Naive thymus-derived CD4-positive, alpha-beta T cell (primary cell): ENCODE results near the gene PI4KA. TPM values are rescaled to one million over a fixed set of nuclear protein-coding genes. Genes with fewer than 3 reads are reported as not detected.
"Not testable (repeated sequence)": the region's sequence is repeated elsewhere in the genome, so short reads cannot be mapped to it uniquely, and the experiment has no call there.

Source experiments
- ATAC-seq: fragments of 150-1000 bp; cut with Tn5 transposase; 2 replicates; pipeline ENCODE4 v1.10.0; 2021; ENCODE audit warnings: mild to moderate bottlenecking, moderate library complexity
- CTCF ChIA-PET: fragments of 350-600 bp; sonication (Branson Sonifier 250); formaldehyde crosslinking; loops from one replicate; lab custom pipeline; 2021; ENCODE audit warnings: antibody characterized with exemption; lab: Charles Lee
- POLR2A ChIA-PET: fragments of 350-600 bp; sonication (Branson Sonifier 250); formaldehyde crosslinking; loops from one replicate; lab custom pipeline; 2021; ENCODE audit warnings: antibody characterized with exemption, inconsistent platforms; lab: Charles Lee
- DNase-seq, 9 donors: peaks; one replicate each; pipeline versions ENCODE4 v3.0.0 to v3.0.0-alpha.2; 2020 to 2022; ENCODE audit warnings: mixed read lengths in 1 of 9
- H3K27ac ChIP-seq: one replicate; pipeline ENCODE4 v1.7.0; 2013; ENCODE audit warnings: mild to moderate bottlenecking, low read depth, low read length, moderate library complexity
- H3K27me3 ChIP-seq, 2 donors: one replicate each; pipeline ENCODE4 v1.7.0; 2013; ENCODE audit warnings: low read length in 2 of 2, mild to moderate bottlenecking in 2 of 2, moderate library complexity in 2 of 2; ENCODE audit not compliant: control insufficient read depth in 2 of 2, insufficient read depth in 2 of 2
- H3K36me3 ChIP-seq, 3 experiments: 1 replicate in 2 of 3; 2 replicates in 1 of 3; pipeline ENCODE4 v1.7.0; 2013; ENCODE audit warnings: low read length in 3 of 3, mild to moderate bottlenecking in 3 of 3, moderate library complexity in 1 of 3; ENCODE audit not compliant: insufficient read depth in 3 of 3, control insufficient read depth in 2 of 3
- H3K4me1 ChIP-seq, 2 donors: one replicate each; pipeline ENCODE4 v1.7.0; 2013; ENCODE audit warnings: low read length in 2 of 2, mild to moderate bottlenecking in 2 of 2, moderate library complexity in 1 of 2; ENCODE audit not compliant: control insufficient read depth in 2 of 2, insufficient read depth in 2 of 2
- H3K4me3 ChIP-seq: 2 replicates; pipeline ENCODE4 v1.7.0; 2013; ENCODE audit warnings: mild to moderate bottlenecking, low read length
- H3K9me3 ChIP-seq, 3 experiments: 1 replicate in 2 of 3; 2 replicates in 1 of 3; pipeline ENCODE4 v1.7.0; 2013; ENCODE audit warnings: low read length in 3 of 3; ENCODE audit not compliant: control insufficient read depth in 2 of 3
- H3K27ac Mint-ChIP-seq, 9 donors: one replicate each; pipeline ENCODE4 v1.8.0; 2020 to 2022; ENCODE audit warnings: mixed read lengths in 9 of 9, mild to moderate bottlenecking in 8 of 9, moderate library complexity in 5 of 9, inconsistent platforms in 2 of 9
- H3K27me3 Mint-ChIP-seq, 5 donors: one replicate each; pipeline ENCODE4 v1.8.0; 2021 to 2022; ENCODE audit warnings: mixed read lengths in 5 of 5, mild to moderate bottlenecking in 1 of 5
- H3K36me3 Mint-ChIP-seq, 5 donors: one replicate each; pipeline ENCODE4 v1.8.0; 2020 to 2022; ENCODE audit warnings: mixed read lengths in 5 of 5, mild to moderate bottlenecking in 3 of 5, inconsistent platforms in 1 of 5
- H3K4me1 Mint-ChIP-seq, 7 donors: one replicate each; pipeline ENCODE4 v1.8.0; 2020 to 2022; ENCODE audit warnings: mixed read lengths in 7 of 7, mild to moderate bottlenecking in 3 of 7, inconsistent platforms in 1 of 7
- H3K4me3 Mint-ChIP-seq, 10 donors: one replicate each; pipeline ENCODE4 v1.8.0; 2020 to 2022; ENCODE audit warnings: mild to moderate bottlenecking in 10 of 10, mixed read lengths in 10 of 10, moderate library complexity in 6 of 10, inconsistent platforms in 2 of 10
- H3K9me3 Mint-ChIP-seq, 11 donors: one replicate each; pipeline ENCODE4 v1.8.0; 2020 to 2022; ENCODE audit warnings: mixed read lengths in 11 of 11, mild to moderate bottlenecking in 4 of 11, inconsistent platforms in 1 of 11, moderate library complexity in 1 of 11
- intact Hi-C, 2 donors: fragments of 100-400 bp; cut with micrococcal nuclease; formaldehyde crosslinking; loops; one replicate each; pipeline ENCODE4 v1.15.1; 2023
- polyA plus RNA-seq, 2 donors: library from polyadenylated mRNA; unstranded; fragments of 300-500 nt; fragmentation: Illumina TruSeq; gene quantifications; one replicate each; pipeline ENCODE4 v1.2.3, GENCODE V29; 2021
- total RNA-seq, 6 experiments: library from RNA in 5 of 6; stranded (reverse) in 5 of 6; gene quantifications; 1 replicate in 5 of 6; 2 replicates in 1 of 6; pipeline ENCODE4 v1.2.3 and lab custom pipeline; 2021 to 2026

PI4KA gene
- total and polyA plus RNA-seq, 7 experiments from 2014 or later: 40.1 to 181 (median 156) TPM

DNA sequence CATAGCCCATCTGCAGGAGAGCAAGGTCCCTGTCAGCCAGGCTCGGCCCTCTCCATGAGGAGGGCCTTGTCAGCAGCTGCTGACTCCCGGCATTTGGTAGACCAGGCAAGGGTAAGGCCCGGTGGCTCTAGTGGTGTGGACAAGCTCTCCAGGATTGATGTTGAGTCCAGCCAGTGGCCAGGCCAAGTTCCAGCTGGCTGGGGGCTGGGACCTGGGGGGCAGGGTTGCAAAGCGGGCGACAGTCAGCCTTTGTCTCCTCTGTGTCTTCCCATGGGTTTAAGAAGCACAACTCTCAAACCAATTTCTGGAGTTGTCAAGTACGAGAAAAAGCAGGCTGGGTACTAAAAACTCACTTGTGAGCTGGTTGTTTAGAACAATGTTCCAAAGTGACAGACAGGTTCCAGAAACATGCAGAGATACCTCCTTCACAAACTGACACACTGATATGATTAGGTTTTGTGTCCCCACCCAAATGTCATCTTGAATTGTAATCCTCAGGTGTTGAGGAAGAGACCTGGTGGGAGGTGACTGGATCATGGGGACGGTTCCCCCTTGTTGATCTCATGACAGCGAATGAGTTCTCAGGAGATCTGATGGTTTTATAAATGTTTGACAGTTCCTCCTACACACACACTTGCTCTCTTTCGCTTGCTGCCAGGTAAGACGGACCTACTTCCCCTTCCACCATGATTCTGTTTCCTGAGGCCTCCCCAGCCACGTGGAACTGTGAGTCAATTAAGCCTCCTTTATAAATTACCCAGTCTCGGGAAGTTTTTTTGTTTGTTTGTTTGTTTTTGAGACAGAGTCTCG lies 137.0 kb downstream of the PI4KA start:
- H3K4me3 ChIP-seq: no peak overlapping the region
- ATAC-seq: no peak
- peaks cover 0 to 41% (median 5%) of the 10 kb centered on the region in 3 experiments for H3K36me3 ChIP-seq
- H3K4me1 Mint-ChIP-seq: no peaks in the 10 kb centered on the region
- H3K9me3 ChIP-seq: no peaks in the 10 kb centered on the region
- H3K36me3 Mint-ChIP-seq: peaks cover 0 to 25% (median 7%) of the 10 kb centered on the region in 5 donors
- no peak for DNase-seq
- no peaks in the 10 kb centered on the region for H3K4me1 ChIP-seq
- POLR2A ChIA-PET: interaction anchor here (0.7 kb wide), 1 partner anchor 17 kb away, joined by 5 read pairs; no protein-coding TSS in a partner anchor
- H3K9me3 Mint-ChIP-seq: peaks cover 0 to 2% (median 0%) of the 10 kb centered on the region in 11 donors
- no peak overlapping the region for H3K27ac ChIP-seq
- CTCF ChIA-PET: interaction anchor here (0.7 kb wide), 1 partner anchor 426 kb away, joined by 3 read pairs; no protein-coding TSS in a partner anchor
- peak overlapping the region in 3 of 9 donors; percentile 17 to 80 (median 62) for H3K27ac Mint-ChIP-seq
- intact Hi-C loops: no loop called here
- H3K4me3 Mint-ChIP-seq: no peak overlapping the region
- no peaks in the 10 kb centered on the region for H3K27me3 Mint-ChIP-seq
- H3K27me3 ChIP-seq: no peaks in the 10 kb centered on the region

DNA sequence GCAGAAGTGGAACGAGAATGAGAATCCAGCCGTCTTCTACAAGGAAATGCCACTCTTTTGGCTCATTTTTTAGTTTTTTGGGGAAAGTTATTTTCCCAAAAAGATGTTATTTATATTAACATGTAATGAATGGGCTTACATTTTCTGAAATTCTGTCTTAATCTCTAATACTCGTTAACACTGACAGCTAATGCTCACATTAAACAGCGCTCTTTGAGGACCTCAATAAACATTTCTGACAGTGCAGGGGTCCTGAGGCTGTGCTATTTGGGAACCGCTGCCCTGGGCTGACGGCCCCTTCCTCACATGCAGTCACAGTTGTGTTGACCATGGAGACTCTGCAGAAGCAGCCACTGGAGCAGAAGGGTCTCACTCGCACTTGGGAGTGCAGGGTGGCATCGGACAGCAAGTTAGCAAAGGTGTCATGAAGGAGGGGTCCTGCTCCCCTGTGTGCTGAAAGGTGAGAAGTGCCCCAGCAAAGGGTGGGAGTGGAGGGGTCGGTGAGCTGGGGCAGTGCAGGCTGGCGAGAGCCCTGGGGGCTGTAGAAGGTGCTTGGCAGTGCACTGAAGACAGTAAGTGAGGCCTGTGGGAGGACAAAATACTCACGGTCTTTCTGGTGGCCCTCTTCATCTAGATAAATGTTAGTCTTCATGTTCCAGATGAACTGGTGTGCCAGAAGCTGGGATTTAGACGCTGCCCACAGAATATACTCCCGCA lies 137.8 kb downstream of the PI4KA start:
- H3K9me3 Mint-ChIP-seq: no peaks in the 10 kb centered on the region
- intact Hi-C loops: no loop called here
- Histone ChIP-seq H3K4me1 (no peaks in the 10 kb centered on the region), H3K27ac (no peak overlapping the region), H3K9me3 (no peaks in the 10 kb centered on the region), H3K36me3 (peaks cover 0 to 33% (median 5%) of the 10 kb centered on the region in 3 experiments), H3K27me3 (no peaks in the 10 kb centered on the region), H3K4me3 (no peak overlapping the region)
- CTCF ChIA-PET: interaction anchor here (0.7 kb wide), 1 partner anchor 425 kb away, joined by 3 read pairs; no protein-coding TSS in a partner anchor
- no peak for DNase-seq
- no peaks in the 10 kb centered on the region for H3K27me3 Mint-ChIP-seq
- POLR2A ChIA-PET: interaction anchor here (0.6 to 0.7 kb wide), 2 partner anchors 18 to 196 kb away, joined by 3 to 5 read pairs; partner anchors contain the start of gene CRKL
- ATAC-seq: no peak
- H3K4me1 Mint-ChIP-seq: no peaks in the 10 kb centered on the region
- H3K36me3 Mint-ChIP-seq: peaks cover 0 to 19% (median 4%) of the 10 kb centered on the region in 5 donors
- no peak overlapping the region for H3K27ac Mint-ChIP-seq
- H3K4me3 Mint-ChIP-seq: no peak overlapping the region

DNA sequence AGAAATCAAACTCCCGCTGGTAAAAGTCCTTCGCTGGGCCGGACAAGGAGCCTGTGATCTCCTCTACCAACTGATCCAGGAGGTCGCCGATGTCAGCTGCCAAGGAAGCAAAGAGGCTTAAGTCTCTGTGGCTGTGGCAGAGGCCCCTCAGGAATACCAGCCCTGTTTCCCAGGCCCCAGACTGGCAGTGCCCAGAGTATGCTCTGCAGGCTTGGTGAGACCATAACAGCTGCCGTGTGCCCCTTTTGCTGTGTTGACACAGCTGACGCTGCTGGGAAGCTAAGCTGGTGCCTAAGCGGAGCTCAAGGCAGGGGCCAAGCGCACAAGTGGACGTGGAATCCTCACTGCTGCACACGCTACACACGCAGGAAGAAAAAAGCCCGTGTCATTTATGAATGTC lies 139.9 kb downstream of the PI4KA start:
- H3K4me1 Mint-ChIP-seq, intact Hi-C loops, H3K27me3 ChIP-seq, DNase-seq, CTCF ChIA-PET, ATAC-seq, POLR2A ChIA-PET, H3K27me3 Mint-ChIP-seq, H3K9me3 ChIP-seq, H3K27ac ChIP-seq, H3K4me3 ChIP-seq, H3K9me3 Mint-ChIP-seq, H3K4me3 Mint-ChIP-seq, H3K27ac Mint-ChIP-seq, H3K4me1 ChIP-seq: not testable (repeated sequence)
- H3K36me3 Mint-ChIP-seq: peaks cover 0 to 10% (median 0%) of the 10 kb centered on the region in 5 donors
- peaks cover 0 to 24% (median 0%) of the 10 kb centered on the region in 3 experiments for H3K36me3 ChIP-seq

DNA sequence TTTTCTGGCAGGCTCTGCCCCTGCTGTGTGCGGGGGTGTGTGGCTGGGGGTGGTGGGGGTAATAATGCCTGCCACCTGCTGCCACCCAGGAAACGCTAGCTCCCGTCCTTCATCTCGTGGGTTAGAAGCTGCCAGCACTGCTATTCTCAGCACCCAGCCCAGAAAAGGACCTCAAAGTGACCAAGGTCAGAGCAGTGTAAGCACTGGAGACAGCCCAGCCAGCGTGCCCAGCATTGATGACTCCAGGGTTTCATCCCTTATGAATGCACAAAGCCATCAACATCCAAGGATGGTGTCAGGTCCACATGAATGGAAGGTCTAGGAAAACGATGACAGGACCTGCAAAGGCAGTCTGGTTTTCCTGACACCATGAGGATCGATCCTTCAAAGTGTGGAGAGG lies 140.6 kb downstream of the PI4KA start:
- H3K4me3 ChIP-seq, H3K4me3 Mint-ChIP-seq, POLR2A ChIA-PET, H3K9me3 Mint-ChIP-seq, H3K27me3 Mint-ChIP-seq, DNase-seq, intact Hi-C loops, H3K9me3 ChIP-seq, CTCF ChIA-PET, H3K4me1 ChIP-seq, ATAC-seq, H3K4me1 Mint-ChIP-seq, H3K27ac ChIP-seq, H3K27me3 ChIP-seq, H3K27ac Mint-ChIP-seq: not testable (repeated sequence)
- H3K36me3 Mint-ChIP-seq: peaks cover 0 to 10% (median 0%) of the 10 kb centered on the region in 5 donors
- peaks cover 0 to 24% (median 0%) of the 10 kb centered on the region in 3 experiments for H3K36me3 ChIP-seq

DNA sequence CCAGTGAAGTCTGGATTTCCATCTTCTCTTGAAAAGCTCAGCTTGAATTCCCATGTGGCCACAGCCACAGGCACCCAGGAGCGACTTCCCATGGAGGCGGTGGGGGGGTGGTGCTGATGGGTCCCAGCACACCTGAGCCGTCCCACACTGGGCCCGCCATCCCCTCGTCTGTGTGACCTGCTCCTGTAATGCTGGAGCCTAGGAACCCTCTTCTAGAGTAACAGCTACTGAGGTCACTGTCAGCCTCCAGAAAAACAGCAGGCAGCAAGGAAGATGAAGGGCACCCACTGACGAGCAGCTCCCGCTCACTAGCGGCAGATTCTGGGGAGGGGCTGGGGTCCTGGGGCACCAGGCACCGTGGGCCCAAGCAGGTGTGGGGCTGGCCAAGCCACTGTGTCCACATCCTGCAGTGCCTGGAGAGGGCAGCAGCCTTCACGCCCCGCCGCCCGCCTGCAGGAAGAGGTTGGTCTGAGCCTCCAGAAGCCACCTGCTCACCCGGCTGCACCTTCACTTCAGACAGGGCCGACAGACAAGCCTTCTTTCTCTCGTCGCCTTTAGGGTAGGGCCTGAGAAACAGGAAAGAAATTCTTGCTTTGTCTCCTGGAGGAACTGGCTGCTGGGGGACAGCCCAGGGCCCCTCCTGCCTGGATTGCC lies 141.3 kb downstream of the PI4KA start:
- DNase-seq, H3K4me3 ChIP-seq, ATAC-seq, H3K27ac Mint-ChIP-seq, H3K4me1 ChIP-seq, H3K36me3 Mint-ChIP-seq, POLR2A ChIA-PET, H3K4me3 Mint-ChIP-seq, H3K27me3 Mint-ChIP-seq, H3K27me3 ChIP-seq, H3K9me3 Mint-ChIP-seq, H3K27ac ChIP-seq, H3K9me3 ChIP-seq, intact Hi-C loops, H3K4me1 Mint-ChIP-seq: not testable (repeated sequence)
- peaks cover 0 to 24% (median 0%) of the 10 kb centered on the region in 3 experiments for H3K36me3 ChIP-seq
- CTCF ChIA-PET: interaction anchor here (0.6 kb wide), 1 partner anchor 22 kb away, joined by 3 read pairs; no protein-coding TSS in a partner anchor

DNA sequence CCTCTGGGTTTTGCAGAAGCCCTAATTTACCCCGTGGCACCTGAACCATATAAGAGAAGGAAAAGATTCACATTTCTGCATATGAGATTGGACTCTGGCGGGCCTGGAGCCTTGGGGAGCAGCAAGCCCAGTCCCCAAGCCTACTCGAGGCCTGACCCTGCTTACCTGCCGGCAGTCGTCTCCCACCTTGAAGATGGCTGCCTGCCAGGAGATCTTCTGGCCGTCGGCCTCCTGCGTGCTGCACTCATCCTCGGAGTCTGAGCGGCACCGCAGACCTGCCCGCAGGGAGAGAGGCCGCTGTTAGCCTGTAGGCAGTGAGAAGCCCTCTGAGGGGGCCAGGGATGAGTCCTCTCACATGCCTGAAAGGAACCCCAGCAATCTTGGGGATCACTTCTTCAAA lies 145.5 kb downstream of the PI4KA start:
- POLR2A ChIA-PET, CTCF ChIA-PET, H3K27ac ChIP-seq, H3K27me3 ChIP-seq, intact Hi-C loops, H3K4me1 Mint-ChIP-seq, H3K4me1 ChIP-seq, H3K9me3 Mint-ChIP-seq, H3K27me3 Mint-ChIP-seq, ATAC-seq, H3K27ac Mint-ChIP-seq, H3K4me3 Mint-ChIP-seq, H3K9me3 ChIP-seq, H3K4me3 ChIP-seq, DNase-seq: not testable (repeated sequence)
- peaks cover 0 to 12% (median 0%) of the 10 kb centered on the region in 3 experiments for H3K36me3 ChIP-seq
- peaks cover 0 to 15% (median 0%) of the 10 kb centered on the region in 5 donors for H3K36me3 Mint-ChIP-seq
